ENCODE measurements around the gene CHRNB2. TPM values are rescaled to one million over a fixed set of nuclear protein-coding genes. Genes with fewer than 3 reads are reported as not detected.

The CHRNB2 gene
- total RNA-seq, 1 donor: under 0.01 TPM

- Histone ChIP-seq H3K4me1 (ENCODE audit: insufficient read depth, low read length) (no peaks in the 10 kb centered on the region), H3K4me2 (ENCODE audit: insufficient read depth, low read length) (no peak overlapping the region), H3K36me3 (ENCODE audit: insufficient read depth, low read length) (no peaks in the 10 kb centered on the region), H3K9me3 (ENCODE audit: low read depth, low read length) (no peaks in the 10 kb centered on the region), H3K27me3 (ENCODE audit: insufficient read depth, low read length) (peaks cover 13% of the 10 kb centered on the region), H3K27ac (ENCODE audit: low read depth, low read length) (no peak overlapping the region), H4K20me1 (ENCODE audit: insufficient read depth, low read length) (no peaks in the 10 kb centered on the region), H2AFZ (ENCODE audit: low read length) (no peak overlapping the region), H3K4me3 (ENCODE audit: insufficient read depth, low read length) (no peak overlapping the region), H3K79me2 (ENCODE audit: insufficient read depth, low read length) (no peaks in the 10 kb centered on the region)
- no peak for TF ChIP-seq CTCF (IDR thresholded peaks at IDR 0.05; ENCODE audit: extremely low read depth, low read depth, low read length)
- no peak for DNase-seq (ENCODE audit: insufficient read length, low spot score, missing footprints)
Measured at GRCh38 chr1:154565876-154566275, 1.7 kb upstream of the CHRNB2 start.

GRCh38 chr1:154568157-154568815 lies 708 bp downstream of the CHRNB2 start:
- Histone ChIP-seq H3K27ac (ENCODE audit: low read depth, low read length) (no peak overlapping the region), H3K4me2 (ENCODE audit: insufficient read depth, low read length) (peak overlapping the region; percentile 57), H3K79me2 (ENCODE audit: insufficient read depth, low read length) (no peaks in the 10 kb centered on the region), H3K9me3 (ENCODE audit: low read depth, low read length) (no peaks in the 10 kb centered on the region), H3K36me3 (ENCODE audit: insufficient read depth, low read length) (no peaks in the 10 kb centered on the region), H4K20me1 (ENCODE audit: insufficient read depth, low read length) (no peaks in the 10 kb centered on the region), H2AFZ (ENCODE audit: low read length) (no peak overlapping the region), H3K4me1 (ENCODE audit: insufficient read depth, low read length) (no peaks in the 10 kb centered on the region), H3K27me3 (ENCODE audit: insufficient read depth, low read length) (peaks cover 13% of the 10 kb centered on the region), H3K4me3 (ENCODE audit: insufficient read depth, low read length) (no peak overlapping the region)
- no peak for TF ChIP-seq CTCF (IDR thresholded peaks at IDR 0.05; ENCODE audit: extremely low read depth, low read depth, low read length)
- peak; percentile 85 for DNase-seq (ENCODE audit: insufficient read length, low spot score, missing footprints)

- no peak overlapping the region for H3K27ac ChIP-seq (ENCODE audit: low read depth, low read length)
- no peak overlapping the region for H2AFZ ChIP-seq (ENCODE audit: low read length)
- TF ChIP-seq CTCF (IDR thresholded peaks at IDR 0.05; ENCODE audit: extremely low read depth, low read depth, low read length): no peak
- H3K4me1 ChIP-seq (ENCODE audit: insufficient read depth, low read length): no peaks in the 10 kb centered on the region
- H4K20me1 ChIP-seq (ENCODE audit: insufficient read depth, low read length): no peaks in the 10 kb centered on the region
- DNase-seq (ENCODE audit: insufficient read length, low spot score, missing footprints): no peak
- no peaks in the 10 kb centered on the region for H3K79me2 ChIP-seq (ENCODE audit: insufficient read depth, low read length)
- H3K4me2 ChIP-seq (ENCODE audit: insufficient read depth, low read length): no peak overlapping the region
- no peaks in the 10 kb centered on the region for H3K36me3 ChIP-seq (ENCODE audit: insufficient read depth, low read length)
- H3K27me3 ChIP-seq (ENCODE audit: insufficient read depth, low read length): peaks cover 11% of the 10 kb centered on the region
- no peaks in the 10 kb centered on the region for H3K9me3 ChIP-seq (ENCODE audit: low read depth, low read length)
- no peak overlapping the region for H3K4me3 ChIP-seq (ENCODE audit: insufficient read depth, low read length)
Measured at GRCh38 chr1:154571244-154571963, 3.8 kb downstream of the CHRNB2 start.

- no peaks in the 10 kb centered on the region for H3K9me3 ChIP-seq (ENCODE audit: low read depth, low read length)
- no peak overlapping the region for H3K4me3 ChIP-seq (ENCODE audit: insufficient read depth, low read length)
- no peaks in the 10 kb centered on the region for H3K4me1 ChIP-seq (ENCODE audit: insufficient read depth, low read length)
- H3K36me3 ChIP-seq (ENCODE audit: insufficient read depth, low read length): no peaks in the 10 kb centered on the region
- H3K27ac ChIP-seq (ENCODE audit: low read depth, low read length): no peak overlapping the region
- DNase-seq (ENCODE audit: insufficient read length, low spot score, missing footprints): no peak
- H4K20me1 ChIP-seq (ENCODE audit: insufficient read depth, low read length): no peaks in the 10 kb centered on the region
- no peak overlapping the region for H3K4me2 ChIP-seq (ENCODE audit: insufficient read depth, low read length)
- H3K27me3 ChIP-seq (ENCODE audit: insufficient read depth, low read length): peaks cover 6% of the 10 kb centered on the region
- H3K79me2 ChIP-seq (ENCODE audit: insufficient read depth, low read length): no peaks in the 10 kb centered on the region
- no peak for TF ChIP-seq CTCF (IDR thresholded peaks at IDR 0.05; ENCODE audit: extremely low read depth, low read depth, low read length)
- H2AFZ ChIP-seq (ENCODE audit: low read length): no peak overlapping the region
Measured at GRCh38 chr1:154571964-154572288, 4.3 kb downstream of the CHRNB2 start.

Measured in osteoblast (primary cell).